ENCODE data around the gene BLMH. TPM values are rescaled to one million over a fixed set of nuclear protein-coding genes. Genes with fewer than 3 reads are reported as not detected.

The BLMH gene
- total and polyA plus RNA-seq, 2 experiments from 2014 or later = 21.3 to 28.2 TPM

- Histone ChIP-seq H3K4me3 (no peak overlapping the region), H3K4me1 (ENCODE audit: insufficient read depth) (no peaks in the 10 kb centered on the region), H4K20me1 (ENCODE audit: insufficient read depth, poor library complexity, severe bottlenecking) (no peaks in the 10 kb centered on the region), H3K27me3 (no peaks in the 10 kb centered on the region), H3K4me2 (no peak overlapping the region), H3K9me3 (ENCODE audit: low read depth) (no peaks in the 10 kb centered on the region), H2AFZ (no peak overlapping the region), H3K79me2 (no peaks in the 10 kb centered on the region), H3K36me3 (replicated peaks; ENCODE audit: insufficient read depth, low read depth) (no peaks in the 10 kb centered on the region), H3K9me2 (replicated peaks; ENCODE audit: insufficient read depth) (no peaks in the 10 kb centered on the region), H3K27ac (no peak overlapping the region)
- TF ChIP-seq EZH2phosphoT487 (IDR thresholded peaks at IDR 0.05; ENCODE audit: low read depth, severe bottlenecking, unreplicated experiment) (no peak), EZH2 (IDR thresholded peaks at IDR 0.05; ENCODE audit: borderline replicate concordance) (no peak), CTCF (IDR thresholded peaks at IDR 0.05; ENCODE audit: poor library complexity) (no peak)
- no peak for DNase-seq (ENCODE audit: low spot score)
- WGBS (ENCODE audit: low lambda C conversion rate, missing lambda C conversion rate) = 67% methylated on average over 4 of the region's 4 CpGs
These were observed 29.6 kb upstream of the BLMH start for GRCh38 chr17:30321314-30321713.

DNA sequence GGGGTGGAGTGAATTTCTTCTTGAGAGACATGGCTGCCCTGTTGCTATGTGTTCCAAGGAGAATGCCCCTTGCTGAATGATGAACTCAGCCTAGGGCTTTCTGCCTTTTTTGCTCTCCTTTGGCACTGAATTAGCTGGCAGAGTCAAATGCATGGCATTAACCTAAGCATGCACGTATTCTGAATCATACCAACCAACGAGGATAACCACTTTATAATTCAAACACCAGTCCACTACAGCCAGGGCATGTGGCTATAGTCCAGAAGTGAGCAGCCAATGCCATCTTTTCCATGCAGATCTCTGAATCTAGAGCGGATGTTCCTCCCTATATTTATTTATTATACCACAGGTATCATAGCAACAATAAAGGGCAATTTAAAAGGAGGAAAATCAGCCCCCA, 26.4 kb upstream of the BLMH start:
- no peak for DNase-seq (ENCODE audit: low spot score)
- Histone ChIP-seq H3K9me3 (ENCODE audit: low read depth) (no peaks in the 10 kb centered on the region), H2AFZ (no peak overlapping the region), H3K4me2 (no peak overlapping the region), H4K20me1 (ENCODE audit: insufficient read depth, poor library complexity, severe bottlenecking) (no peaks in the 10 kb centered on the region), H3K79me2 (no peaks in the 10 kb centered on the region), H3K36me3 (replicated peaks; ENCODE audit: insufficient read depth, low read depth) (no peaks in the 10 kb centered on the region), H3K27me3 (no peaks in the 10 kb centered on the region), H3K4me1 (ENCODE audit: insufficient read depth) (no peaks in the 10 kb centered on the region), H3K4me3 (no peak overlapping the region), H3K27ac (no peak overlapping the region), H3K9me2 (replicated peaks; ENCODE audit: insufficient read depth) (no peaks in the 10 kb centered on the region)
- 89% methylated on average over 3 of the region's 3 CpGs for WGBS (ENCODE audit: low lambda C conversion rate, missing lambda C conversion rate)
- TF ChIP-seq EZH2phosphoT487 (IDR thresholded peaks at IDR 0.05; ENCODE audit: low read depth, severe bottlenecking, unreplicated experiment) = no peak

GRCh38 chr17:30316736-30317135, 25.0 kb upstream of the BLMH start:
- no peaks in the 10 kb centered on the region for H3K36me3 ChIP-seq (replicated peaks; ENCODE audit: insufficient read depth, low read depth)
- H3K27me3 ChIP-seq = no peaks in the 10 kb centered on the region

GRCh38 chr17:30315106-30315505, 23.4 kb upstream of the BLMH start:
- no peaks in the 10 kb centered on the region for H3K9me3 ChIP-seq (ENCODE audit: low read depth)
- no peak for DNase-seq (ENCODE audit: low spot score)
- H3K9me2 ChIP-seq (replicated peaks; ENCODE audit: insufficient read depth) = no peaks in the 10 kb centered on the region
- H3K79me2 ChIP-seq = no peaks in the 10 kb centered on the region
- TF ChIP-seq CTCF (IDR thresholded peaks at IDR 0.05; ENCODE audit: poor library complexity) (no peak), EZH2phosphoT487 (IDR thresholded peaks at IDR 0.05; ENCODE audit: low read depth, severe bottlenecking, unreplicated experiment) (no peak), EZH2 (IDR thresholded peaks at IDR 0.05; ENCODE audit: borderline replicate concordance) (no peak)
- H3K27ac ChIP-seq = no peak overlapping the region
- H3K4me3 ChIP-seq = no peak overlapping the region
- no peak overlapping the region for H2AFZ ChIP-seq
- H3K4me2 ChIP-seq = no peak overlapping the region
- no peaks in the 10 kb centered on the region for H3K4me1 ChIP-seq (ENCODE audit: insufficient read depth)
- no peaks in the 10 kb centered on the region for H3K27me3 ChIP-seq
- no peaks in the 10 kb centered on the region for H4K20me1 ChIP-seq (ENCODE audit: insufficient read depth, poor library complexity, severe bottlenecking)
- 77% methylated on average over 2 of the region's 2 CpGs for WGBS (ENCODE audit: low lambda C conversion rate, missing lambda C conversion rate)
- no peaks in the 10 kb centered on the region for H3K36me3 ChIP-seq (replicated peaks; ENCODE audit: insufficient read depth, low read depth)

More at GRCh38 chr17:30316736-30317135, 25.0 kb upstream of the BLMH start:
- no peak for DNase-seq (ENCODE audit: low spot score)
- no peak overlapping the region for H3K4me2 ChIP-seq
- no peak overlapping the region for H3K4me3 ChIP-seq
- no peaks in the 10 kb centered on the region for H4K20me1 ChIP-seq (ENCODE audit: insufficient read depth, poor library complexity, severe bottlenecking)
- no peak overlapping the region for H2AFZ ChIP-seq
- no peak overlapping the region for H3K27ac ChIP-seq
- no peaks in the 10 kb centered on the region for H3K79me2 ChIP-seq
- H3K9me2 ChIP-seq (replicated peaks; ENCODE audit: insufficient read depth) = no peaks in the 10 kb centered on the region
- TF ChIP-seq EZH2phosphoT487 (IDR thresholded peaks at IDR 0.05; ENCODE audit: low read depth, severe bottlenecking, unreplicated experiment) = no peak
- no peak for TF ChIP-seq EZH2 (IDR thresholded peaks at IDR 0.05; ENCODE audit: borderline replicate concordance)
- TF ChIP-seq CTCF (IDR thresholded peaks at IDR 0.05; ENCODE audit: poor library complexity) = no peak
- WGBS (ENCODE audit: low lambda C conversion rate, missing lambda C conversion rate) = 92% methylated on average over 1 of the region's 1 CpG
- H3K4me1 ChIP-seq (ENCODE audit: insufficient read depth) = no peaks in the 10 kb centered on the region
- no peaks in the 10 kb centered on the region for H3K9me3 ChIP-seq (ENCODE audit: low read depth)

Data from hepatocyte (in vitro differentiated cells).